HG03095 (cell line): Measurements from ENCODE around the gene LTBP3.

Experiments used
- ATAC-seq: cut with Tn5 transposase; IDR thresholded peaks from one replicate; pipeline ENCODE4 v1.9.1; 2021; ENCODE audit warnings: moderate library complexity; ENCODE audit not compliant: unreplicated experiment

Gene LTBP3

GRCh38 chr11:65498727-65498976, 59.5 kb downstream of the LTBP3 start:
- no peak for ATAC-seq

GRCh38 chr11:65498042-65498726, 60.0 kb downstream of the LTBP3 start:
- ATAC-seq: no peak

DNA sequence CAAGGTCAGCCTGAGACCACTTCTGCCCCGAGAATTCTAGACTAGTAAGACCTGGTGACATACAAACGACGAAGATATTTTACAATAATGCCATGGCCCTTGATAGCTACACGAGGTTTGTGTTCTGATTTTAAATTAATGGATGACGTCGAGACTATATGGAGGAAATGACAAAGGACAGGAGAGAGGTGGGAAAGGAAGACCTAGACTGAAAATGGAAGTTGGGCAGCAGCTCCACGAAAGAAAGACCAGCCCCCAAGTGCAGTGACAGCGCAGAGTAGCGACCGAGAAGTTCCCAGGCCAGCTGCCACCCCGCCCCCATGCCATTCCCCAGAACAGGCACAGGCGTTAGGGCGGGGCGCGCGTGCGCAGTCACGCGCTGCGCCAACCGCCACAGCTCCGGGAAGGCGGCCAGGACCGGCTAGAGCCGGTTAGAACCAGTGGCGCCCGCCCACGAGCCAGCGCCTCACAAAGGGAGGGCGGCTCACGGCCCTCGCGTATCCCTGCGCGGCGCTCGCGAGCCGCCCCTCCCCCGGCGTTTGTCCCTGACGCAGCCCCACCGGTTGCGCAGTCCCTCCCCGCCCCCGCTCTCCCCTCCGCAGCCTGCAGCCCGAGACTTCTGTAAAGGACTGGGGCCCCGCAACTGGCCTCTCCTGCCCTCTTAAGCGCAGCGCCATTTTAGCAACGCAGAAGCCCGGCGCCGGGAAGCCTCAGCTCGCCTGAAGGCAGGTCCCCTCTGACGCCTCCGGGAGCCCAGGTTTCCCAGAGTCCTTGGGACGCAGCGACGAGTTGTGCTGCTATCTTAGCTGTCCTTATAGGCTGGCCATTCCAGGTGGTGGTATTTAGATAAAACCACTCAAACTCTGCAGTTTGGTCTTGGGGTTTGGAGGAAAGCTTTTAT, 60.8 kb downstream of the LTBP3 start:
- ATAC-seq: peak; percentile 50

DNA sequence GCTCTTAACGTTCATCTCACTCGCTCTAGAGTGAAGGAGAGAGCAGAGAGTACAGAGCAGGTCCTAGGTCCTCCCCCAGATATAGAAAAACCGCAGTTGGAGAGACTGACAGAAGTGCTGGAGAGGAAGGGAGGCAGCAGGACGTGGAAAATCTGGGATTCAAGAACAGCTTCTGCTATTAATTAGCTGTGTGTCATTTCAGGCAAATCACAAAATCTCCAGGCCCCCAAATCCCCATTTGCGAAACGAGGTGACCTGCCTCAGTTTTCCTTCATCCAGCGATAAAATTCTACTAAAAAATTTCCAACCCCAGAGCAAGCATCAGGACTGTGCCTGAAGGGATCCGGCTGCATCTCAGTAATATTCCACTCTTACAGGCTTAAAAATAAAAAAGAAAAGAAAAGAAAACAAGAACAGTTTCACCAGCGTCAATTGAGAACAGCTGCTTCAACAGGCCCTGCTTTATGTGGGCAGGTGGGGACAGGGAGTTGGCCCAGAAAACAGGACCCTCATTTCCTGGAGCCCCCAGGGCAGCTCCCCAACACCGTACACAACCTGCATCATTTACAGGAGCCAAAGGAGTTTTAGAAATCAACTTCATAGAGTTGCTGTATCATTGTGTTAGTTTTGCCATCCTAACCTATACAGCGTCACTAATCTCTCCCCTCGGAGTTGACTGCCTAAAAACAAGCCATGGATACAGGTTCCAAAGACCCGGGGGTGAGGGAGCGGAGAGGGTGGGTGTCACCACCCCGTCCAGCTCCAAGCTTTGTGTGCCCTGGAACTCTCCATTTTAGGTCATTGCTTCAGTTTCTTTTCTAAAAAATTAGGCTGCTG, 61.6 kb downstream of the LTBP3 start:
- peak; percentile 2 for ATAC-seq

DNA sequence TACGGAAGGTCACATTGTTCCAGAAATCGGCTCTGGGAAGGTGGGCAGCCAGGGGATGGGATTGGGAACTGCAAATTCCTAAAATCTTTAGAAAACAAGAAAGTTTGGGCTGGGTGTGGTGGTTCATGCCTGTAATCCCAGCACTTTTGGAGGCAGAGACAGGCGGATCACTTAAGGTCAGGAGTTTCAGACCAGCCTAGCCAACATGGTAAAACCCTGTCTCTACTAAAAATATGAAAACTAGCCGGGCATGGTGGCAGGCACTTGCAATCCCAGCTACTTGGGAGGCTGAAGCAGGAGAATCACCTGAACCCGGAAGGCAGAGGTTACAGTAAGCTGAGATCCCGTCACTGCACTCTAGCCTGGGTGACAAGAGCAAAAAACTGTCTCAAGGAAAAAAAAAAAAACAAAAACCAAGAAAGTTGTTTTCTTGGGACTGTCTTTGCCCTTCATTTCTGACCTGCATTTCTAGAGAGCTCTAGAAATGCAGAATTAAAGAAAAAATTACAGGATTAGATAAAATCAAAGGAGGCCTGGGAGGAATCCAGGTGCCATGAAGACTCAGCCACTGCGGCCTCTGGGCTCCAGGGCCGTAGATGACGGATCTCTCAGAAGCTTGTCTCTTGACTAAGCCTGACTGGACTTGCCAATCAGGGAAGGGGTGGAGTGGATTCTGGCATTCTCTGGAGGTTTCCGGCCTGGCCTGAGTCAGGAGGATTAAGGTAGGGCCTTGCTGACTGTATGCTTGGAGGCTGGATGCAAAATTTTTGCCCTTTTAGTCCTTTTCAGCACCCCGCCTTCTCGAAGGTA, 64.6 kb downstream of the LTBP3 start:
- no peak for ATAC-seq

- ATAC-seq: peak; percentile 26
Measured at GRCh38 chr11:65492637-65493366, 65.4 kb downstream of the LTBP3 start.

DNA sequence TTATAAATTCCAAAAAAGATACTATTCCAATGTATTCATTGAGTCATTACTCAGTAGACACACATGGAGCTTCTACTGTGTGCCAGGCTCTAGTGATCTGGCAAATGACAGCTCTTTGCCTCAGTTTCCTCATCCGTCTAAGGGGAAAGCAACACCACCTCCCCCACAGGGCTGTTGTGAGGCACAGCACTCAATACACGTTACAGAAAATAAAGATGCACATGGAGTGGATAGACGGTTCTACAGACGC, 65.8 kb downstream of the LTBP3 start:
- no peak for ATAC-seq

- no peak for ATAC-seq
Measured at GRCh38 chr11:65491614-65492386, 66.4 kb downstream of the LTBP3 start.

- ATAC-seq: no peak
Measured at GRCh38 chr11:65491163-65491465, 67.0 kb downstream of the LTBP3 start.

DNA sequence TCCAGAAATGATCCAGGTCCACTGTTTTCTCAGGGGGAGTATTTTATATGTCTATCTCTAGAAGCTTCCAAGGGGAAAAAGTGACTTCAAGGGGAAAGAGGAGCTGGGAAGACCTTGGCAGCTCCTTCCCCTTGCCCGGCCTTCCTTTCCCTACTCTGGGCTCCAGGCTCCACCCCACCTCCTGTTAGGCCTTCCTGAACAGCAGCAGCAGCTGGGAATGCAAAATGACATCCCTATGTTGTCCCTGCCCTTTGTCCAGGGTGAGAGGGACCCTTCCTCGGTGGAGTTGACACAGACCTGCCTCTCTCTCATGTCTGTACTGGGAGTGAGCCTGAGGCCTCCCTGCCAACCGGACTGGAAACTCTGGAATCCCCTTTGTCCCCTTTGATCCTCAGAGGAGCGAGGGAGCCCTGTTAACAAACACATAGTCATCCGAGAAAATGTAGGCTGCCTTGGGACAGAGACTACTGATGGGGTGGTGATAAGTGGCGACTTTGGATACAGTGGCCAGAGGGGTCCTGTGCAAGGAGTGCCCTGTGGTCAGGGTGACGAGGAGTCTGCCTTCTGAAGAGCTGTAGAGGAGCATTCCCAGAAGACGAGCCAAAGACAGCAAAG, 68.3 kb downstream of the LTBP3 start:
- no peak for ATAC-seq

DNA sequence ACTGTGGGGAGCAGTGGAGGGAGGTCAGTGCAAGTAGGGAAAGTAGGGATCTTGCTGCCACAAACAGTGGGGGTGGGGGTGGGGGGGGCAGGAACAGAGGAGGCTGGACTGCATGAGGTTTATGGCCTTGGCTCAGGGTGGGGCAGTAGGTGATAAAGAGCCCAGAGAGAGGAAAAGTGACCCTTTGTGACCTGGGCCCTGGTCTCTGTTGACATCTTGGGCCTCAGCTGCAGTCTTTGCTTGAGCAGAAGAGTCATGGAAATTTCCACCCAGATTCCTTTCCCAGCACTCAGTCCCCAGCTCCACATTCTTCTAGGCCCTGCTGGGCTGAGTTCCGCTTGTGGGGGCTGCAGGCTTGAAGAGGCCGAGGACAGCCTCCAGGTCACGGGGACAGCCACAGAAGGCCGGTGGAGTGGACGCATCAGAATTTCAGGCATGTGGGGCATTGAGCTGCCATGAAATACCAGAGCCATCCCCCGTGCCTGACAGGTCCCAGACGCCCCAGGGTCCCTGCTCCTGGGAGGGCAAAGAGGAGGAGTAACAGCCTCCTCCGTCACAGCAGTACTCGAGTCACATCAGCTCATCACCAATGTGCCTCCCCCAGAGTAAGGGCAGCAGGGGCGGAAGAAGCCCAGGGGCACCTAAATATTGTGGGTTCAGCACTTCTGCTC, 69.0 kb downstream of the LTBP3 start:
- ATAC-seq: no peak
